GM23338 (cell line): ENCODE data around the gene ACSBG1. TPM values are rescaled to one million over a fixed set of nuclear protein-coding genes. Genes with fewer than 3 reads are reported as not detected.

Experiments
- ATAC-seq: fragments of 200-7000 bp; cut with Tn5 transposase; 3 replicates; pipeline ENCODE4 v1.9.1; 2020
- DNase-seq: peaks from one replicate; pipeline ENCODE4 v3.0.0-alpha.2; 2015; ENCODE audit warnings: low spot score
- H2AFZ ChIP-seq: fragments of 200-600 bp; sonication (generic); 2 replicates; pipeline ENCODE4 v1.8.0; 2016; ENCODE audit warnings: antibody characterized with exemption, mild to moderate bottlenecking, moderate library complexity
- H3F3A ChIP-seq: fragments of 200-600 bp; sonication (generic); replicated peaks from 2 replicates; pipeline ENCODE4 v1.8.0; 2017; ENCODE audit warnings: antibody characterized with exemption, mixed run types, low read depth
- H3K27ac ChIP-seq: fragments of 200-600 bp; sonication (generic); 2 replicates; pipeline ENCODE4 v1.6.1; 2016; ENCODE audit warnings: low read depth
- H3K27me3 ChIP-seq: fragments of 200-600 bp; sonication (generic); 2 replicates; pipeline ENCODE4 v1.8.0; 2016; ENCODE audit warnings: mild to moderate bottlenecking, mixed run types, moderate library complexity; ENCODE audit not compliant: insufficient read depth
- H3K36me3 ChIP-seq: fragments of 200-600 bp; sonication (generic); 2 replicates; pipeline ENCODE4 v1.8.0; 2016; ENCODE audit warnings: mild to moderate bottlenecking; ENCODE audit not compliant: insufficient read depth
- H3K4me1 ChIP-seq: fragments of 200-600 bp; sonication (generic); 2 replicates; pipeline ENCODE4 v1.8.0; 2016; ENCODE audit warnings: mild to moderate bottlenecking, moderate library complexity; ENCODE audit not compliant: insufficient read depth
- H3K4me2 ChIP-seq: fragments of 200-600 bp; sonication (generic); 2 replicates; pipeline ENCODE4 v1.7.1; 2017; ENCODE audit warnings: mixed run types
- H3K4me3 ChIP-seq: fragments of 200-600 bp; sonication (generic); 2 replicates; pipeline ENCODE4 v1.6.1; 2016; ENCODE audit warnings: mixed run types
- H3K79me2 ChIP-seq: fragments of 200-600 bp; sonication (generic); replicated peaks from 2 replicates; pipeline ENCODE4 v1.8.0; 2017; ENCODE audit warnings: mild to moderate bottlenecking; ENCODE audit not compliant: insufficient read depth
- H3K9me2 ChIP-seq: fragments of 200-600 bp; sonication (generic); 2 replicates; pipeline ENCODE4 v1.8.0; 2017; ENCODE audit not compliant: insufficient read depth
- H4K20me1 ChIP-seq: fragments of 200-600 bp; sonication (generic); replicated peaks from 2 replicates; pipeline ENCODE4 v1.8.0; 2017; ENCODE audit warnings: mild to moderate bottlenecking; ENCODE audit not compliant: insufficient read depth
- H3K27ac Mint-ChIP-seq: 2 replicates; pipeline ENCODE4 v1.8.0; 2020; ENCODE audit warnings: inconsistent platforms, mild to moderate bottlenecking, moderate library complexity, mixed read lengths
- H3K27me3 Mint-ChIP-seq: 3 replicates; pipeline ENCODE4 v1.8.0; 2022; ENCODE audit warnings: low read depth, mild to moderate bottlenecking, moderate library complexity, mixed read lengths, inconsistent platforms; ENCODE audit not compliant: insufficient read depth, poor library complexity
- H3K36me3 Mint-ChIP-seq: 3 replicates; pipeline ENCODE4 v1.8.0; 2021; ENCODE audit warnings: low read depth, mild to moderate bottlenecking, inconsistent platforms, moderate library complexity, mixed read lengths
- H3K4me1 Mint-ChIP-seq: 3 replicates; pipeline ENCODE4 v1.8.0; 2020; ENCODE audit warnings: mild to moderate bottlenecking, inconsistent platforms, mixed read lengths
- H3K4me3 Mint-ChIP-seq: 3 replicates; pipeline ENCODE4 v1.8.0; 2021; ENCODE audit warnings: moderate library complexity, mild to moderate bottlenecking, inconsistent platforms, mixed read lengths
- H3K9me3 Mint-ChIP-seq: 3 replicates; pipeline ENCODE4 v1.8.0; 2020; ENCODE audit warnings: moderate library complexity, mild to moderate bottlenecking, inconsistent platforms, mixed read lengths
- CREB1 ChIP-seq: fragments of 250-450 bp; sonication (Bioruptor Pico); IDR thresholded peaks from 2 replicates; pipeline ENCODE4 v1.5.0; 2020; ENCODE audit warnings: low read depth, mild to moderate bottlenecking, moderate library complexity
- CTCF ChIP-seq, 2 experiments: fragments of 200-600 bp in 1 of 2; sonication (generic) in 1 of 2; conservative IDR thresholded peaks; 2 replicates each; pipeline versions ENCODE4 v1.5.1 to v1.6.1; 2016 to 2017; ENCODE audit warnings: antibody characterized with exemption in 2 of 2, low read depth in 2 of 2, mild to moderate bottlenecking in 2 of 2, moderate library complexity in 1 of 2
- EZH2 ChIP-seq: fragments of 200-600 bp; sonication (generic); IDR thresholded peaks from one replicate; pipeline ENCODE4 v1.8.0; 2017; ENCODE audit warnings: antibody characterized with exemption, mild to moderate bottlenecking, low read depth; ENCODE audit not compliant: unreplicated experiment
- EZH2phosphoT487 ChIP-seq: fragments of 200-600 bp; sonication (generic); IDR thresholded peaks from one replicate; pipeline ENCODE4 v1.8.1; 2018; ENCODE audit warnings: antibody characterized with exemption; ENCODE audit not compliant: unreplicated experiment
- JUNB ChIP-seq: IDR thresholded peaks from one replicate; pipeline ENCODE4 v1.6.1; 2016; ENCODE audit warnings: antibody characterized with exemption; ENCODE audit not compliant: unreplicated experiment
- NANOG ChIP-seq: IDR thresholded peaks from 2 replicates; pipeline ENCODE4 v1.6.1; 2016; ENCODE audit warnings: antibody characterized with exemption, borderline replicate concordance
- POLR2AphosphoS5 ChIP-seq: IDR thresholded peaks from 2 replicates; pipeline ENCODE4 v1.6.1; 2016; ENCODE audit warnings: antibody characterized with exemption, low read depth
- REST ChIP-seq: IDR thresholded peaks from one replicate; pipeline ENCODE4 v1.6.1; 2018; ENCODE audit warnings: antibody characterized with exemption; ENCODE audit not compliant: unreplicated experiment
- STAT1 ChIP-seq: IDR thresholded peaks from one replicate; pipeline ENCODE4 v1.6.1; 2016; ENCODE audit warnings: antibody characterized with exemption; ENCODE audit not compliant: unreplicated experiment
- ZNF114 ChIP-seq: fragments of 250-450 bp; sonication (Bioruptor Pico); IDR thresholded peaks from 2 replicates; pipeline ENCODE4 v1.5.0; 2020; ENCODE audit warnings: mild to moderate bottlenecking, moderate library complexity
- ZNF331 ChIP-seq: fragments of 250-450 bp; sonication (Bioruptor Pico); IDR thresholded peaks from 2 replicates; pipeline ENCODE4 v1.5.0; 2020; ENCODE audit warnings: low read depth, mild to moderate bottlenecking, moderate library complexity
- ZNF462 ChIP-seq: fragments of 250-450 bp; sonication (Bioruptor Pico); IDR thresholded peaks from 2 replicates; pipeline ENCODE4 v1.5.0; 2020; ENCODE audit warnings: mild to moderate bottlenecking, moderate library complexity
- polyA plus RNA-seq: library from polyadenylated mRNA; unstranded; fragments of >200 nt; fragmentation: Nextera tagmentation; extraction: Ambion mirVana; gene quantifications from 2 replicates; pipeline ENCODE4 v1.2.1, GENCODE V29; 2016
- total RNA-seq: library from RNA; depleted of rRNA; stranded (reverse); fragments of >200 nt; shearing (Covaris generic); gene quantifications from 2 replicates; pipeline ENCODE4 v1.2.3, GENCODE V29; 2014
- TF ChIP-seq, protein P1 (sequence below): IDR thresholded peaks from 2 replicates; pipeline ENCODE4 v1.6.1; 2016; ENCODE audit warnings: antibody characterized with exemption

Gene ACSBG1
- total and polyA plus RNA-seq, 2 experiments from 2014 or later, result 1.9 to 10.0 TPM

- Histone ChIP-seq H3K4me3 (no peak overlapping the region), H4K20me1 (no peaks in the 10 kb centered on the region), H3K27ac (no peak overlapping the region), H3K79me2 (no peaks in the 10 kb centered on the region), H3K4me1 (peaks cover 5% of the 10 kb centered on the region; the same call in 1 of the 2 replicates), H3K4me2 (no peak overlapping the region), H3K9me2 (no peaks in the 10 kb centered on the region), H2AFZ (no peak overlapping the region), H3K36me3 (no peaks in the 10 kb centered on the region), H3F3A (no peaks in the 10 kb centered on the region), H3K27me3 (no peaks in the 10 kb centered on the region)
- no peaks in the 10 kb centered on the region for H3K27me3 Mint-ChIP-seq
- no peak for ATAC-seq
- TF ChIP-seq JUNB (no peak), EZH2 (no peak), ZNF331 (CRISPR knock-in tag) (no peak), REST (no peak), CTCF (conservative IDR thresholded peaks at IDR 0.05; ENCODE audit: low read depth in 2 of 2) (no peak), EZH2phosphoT487 (no peak), CREB1 (CRISPR knock-in tag) (no peak), STAT1 (no peak), NANOG (no peak), ZNF114 (CRISPR knock-in tag) (no peak), POLR2AphosphoS5 (no peak), ZNF462 (no peak)
- TF ChIP-seq, protein P1, sequence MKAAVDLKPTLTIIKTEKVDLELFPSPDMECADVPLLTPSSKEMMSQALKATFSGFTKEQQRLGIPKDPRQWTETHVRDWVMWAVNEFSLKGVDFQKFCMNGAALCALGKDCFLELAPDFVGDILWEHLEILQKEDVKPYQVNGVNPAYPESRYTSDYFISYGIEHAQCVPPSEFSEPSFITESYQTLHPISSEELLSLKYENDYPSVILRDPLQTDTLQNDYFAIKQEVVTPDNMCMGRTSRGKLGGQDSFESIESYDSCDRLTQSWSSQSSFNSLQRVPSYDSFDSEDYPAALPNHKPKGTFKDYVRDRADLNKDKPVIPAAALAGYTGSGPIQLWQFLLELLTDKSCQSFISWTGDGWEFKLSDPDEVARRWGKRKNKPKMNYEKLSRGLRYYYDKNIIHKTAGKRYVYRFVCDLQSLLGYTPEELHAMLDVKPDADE, result no peak
- no peak overlapping the region for H3K4me3 Mint-ChIP-seq
- no peaks in the 10 kb centered on the region for H3K36me3 Mint-ChIP-seq
- no peak overlapping the region for H3K27ac Mint-ChIP-seq
- no peak for DNase-seq
- no peaks in the 10 kb centered on the region for H3K9me3 Mint-ChIP-seq
- no peaks in the 10 kb centered on the region for H3K4me1 Mint-ChIP-seq
These were observed 94.1 kb downstream of the ACSBG1 start for GRCh38 chr15:78140292-78140691.
